AG20443 (cell line): ENCODE measurements around the gene UPF3A.
"Not testable (repeated sequence)": the region's sequence is repeated elsewhere in the genome, so short reads cannot be mapped to it uniquely, and the experiment has no call there.

Experiments used
- DNase-seq: peaks from one replicate; pipeline ENCODE4 v3.0.0; 2012; ENCODE audit warnings: low spot score, mixed read lengths

Gene UPF3A

DNA sequence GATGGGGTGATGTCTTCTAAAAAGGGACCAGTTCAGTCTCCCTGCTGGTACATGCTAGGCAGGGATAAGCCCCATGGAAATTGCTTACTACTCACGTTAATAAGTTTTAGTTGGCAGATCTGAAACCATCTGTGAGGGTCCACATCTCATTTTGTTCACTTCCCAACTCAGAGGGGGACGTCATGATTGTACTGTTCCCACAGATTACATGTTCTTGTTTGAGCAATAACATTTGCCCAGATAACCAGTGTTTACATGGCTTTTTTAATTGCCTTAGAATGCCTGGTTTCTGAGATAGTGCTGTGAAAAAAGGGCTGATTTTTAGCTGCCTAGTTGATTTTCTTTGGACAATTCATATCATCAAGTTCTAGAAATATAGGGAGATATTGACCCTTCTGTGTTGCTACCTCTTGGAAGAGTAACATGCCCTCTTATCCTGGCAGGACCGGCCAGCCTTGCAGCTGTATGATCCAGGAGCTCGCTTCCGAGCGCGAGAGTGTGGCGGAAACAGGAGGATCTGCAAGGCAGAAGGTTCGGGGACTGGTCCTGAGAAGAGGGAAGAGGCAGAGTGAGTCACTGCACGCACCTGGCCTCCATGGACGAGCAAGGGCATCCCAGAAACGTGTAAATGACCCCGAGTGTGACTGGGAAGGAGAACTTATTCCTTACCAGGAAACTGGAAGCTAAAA lies 23.1 kb downstream of the UPF3A start:
- no peak for DNase-seq

DNA sequence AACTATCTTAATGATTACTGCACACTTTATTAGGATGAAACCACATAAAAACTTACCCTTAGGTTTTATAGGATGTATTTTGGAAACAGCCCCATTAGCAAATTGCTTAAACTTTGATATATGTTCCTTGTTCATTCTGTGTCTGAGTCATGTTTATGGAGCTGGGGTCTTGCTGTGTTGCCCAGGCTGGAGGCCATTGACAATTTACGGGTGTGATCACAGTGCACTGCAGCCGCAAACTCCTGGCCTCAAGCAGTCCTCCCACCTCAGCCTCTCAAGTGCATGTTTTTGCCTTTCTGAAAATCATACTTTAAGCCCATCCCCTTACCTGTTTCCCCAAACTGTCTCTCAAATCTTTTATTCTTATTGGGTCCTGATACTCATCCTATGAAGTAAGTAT lies 27.7 kb downstream of the UPF3A start:
- DNase-seq = no peak

GRCh38 chr13:114309806-114310410 lies 28.5 kb downstream of the UPF3A start:
- no peak for DNase-seq

- DNase-seq = no peak
Measured at GRCh38 chr13:114310956-114311355, 29.6 kb downstream of the UPF3A start.

GRCh38 chr13:114311387-114311786 lies 30.0 kb downstream of the UPF3A start:
- DNase-seq = no peak

DNA sequence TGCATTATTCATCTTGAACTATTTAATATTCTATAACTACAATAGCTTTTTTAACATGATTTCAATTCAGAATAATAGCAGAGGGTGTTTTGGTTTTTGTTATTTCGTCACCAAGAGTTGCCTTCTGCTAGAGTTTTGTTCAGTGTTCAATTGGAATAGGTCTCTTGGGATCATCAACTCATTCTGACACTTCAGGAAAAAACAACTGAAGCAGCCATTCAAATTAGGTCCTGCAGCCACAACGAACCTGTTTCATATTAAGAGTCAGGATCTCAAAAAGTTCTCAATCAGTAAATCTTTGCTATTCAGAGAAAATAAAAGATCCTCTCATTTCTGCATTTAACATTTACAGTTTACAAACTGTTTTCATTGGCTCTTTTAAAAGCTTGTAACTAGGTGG lies 30.5 kb downstream of the UPF3A start:
- DNase-seq = no peak

- DNase-seq = no peak
Measured at GRCh38 chr13:114313061-114313860, 31.9 kb downstream of the UPF3A start.

DNA sequence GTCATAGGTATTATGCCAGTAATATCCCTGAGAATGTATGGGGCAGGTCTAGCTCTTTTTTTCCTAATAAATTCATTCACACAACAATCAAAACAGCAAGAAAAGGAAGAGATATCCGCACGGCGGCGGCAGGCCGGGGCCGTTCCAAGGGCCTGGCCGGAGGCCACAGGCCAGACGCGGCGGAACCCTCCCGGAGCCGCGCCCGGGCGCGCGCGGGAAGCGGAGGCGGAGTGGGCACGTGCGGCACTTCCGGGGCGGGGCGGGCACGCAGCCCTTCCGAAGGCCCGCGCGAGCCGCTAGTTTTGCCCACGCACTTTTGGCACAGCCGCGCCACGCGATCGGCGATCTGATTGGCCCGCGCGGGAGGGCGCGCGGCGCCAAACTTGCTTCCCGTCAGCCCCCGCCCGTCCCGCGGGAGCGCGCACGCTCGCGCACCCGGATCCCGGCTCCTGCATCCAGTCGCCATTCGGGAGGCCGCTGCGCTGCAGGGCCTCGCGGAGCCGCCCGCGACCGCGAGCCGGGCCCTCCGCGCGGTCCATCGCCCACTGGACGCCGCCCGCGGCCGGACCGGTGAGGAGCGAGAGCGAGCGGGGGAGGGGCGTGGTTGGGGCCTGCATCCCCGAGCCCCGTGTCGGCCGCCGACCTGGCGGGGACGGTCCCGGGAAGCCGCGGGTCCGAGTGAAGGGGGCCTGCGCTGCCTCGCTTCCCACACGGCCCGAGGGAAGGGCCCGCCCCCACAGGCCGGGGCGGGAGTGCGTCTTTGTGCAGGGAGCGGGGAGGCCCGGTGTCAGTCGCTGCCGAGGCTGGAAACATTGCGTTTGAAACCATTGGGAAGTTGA lies 32.9 kb downstream of the UPF3A start, which contains the start of gene CHAMP1:
Gene CHAMP1 (plus strand): TSS at position 430 of the 839 bp plus-strand sequence. CDS start 9,340 bp downstream, outside the sequence.
- DNase-seq = peak; percentile 98

DNA sequence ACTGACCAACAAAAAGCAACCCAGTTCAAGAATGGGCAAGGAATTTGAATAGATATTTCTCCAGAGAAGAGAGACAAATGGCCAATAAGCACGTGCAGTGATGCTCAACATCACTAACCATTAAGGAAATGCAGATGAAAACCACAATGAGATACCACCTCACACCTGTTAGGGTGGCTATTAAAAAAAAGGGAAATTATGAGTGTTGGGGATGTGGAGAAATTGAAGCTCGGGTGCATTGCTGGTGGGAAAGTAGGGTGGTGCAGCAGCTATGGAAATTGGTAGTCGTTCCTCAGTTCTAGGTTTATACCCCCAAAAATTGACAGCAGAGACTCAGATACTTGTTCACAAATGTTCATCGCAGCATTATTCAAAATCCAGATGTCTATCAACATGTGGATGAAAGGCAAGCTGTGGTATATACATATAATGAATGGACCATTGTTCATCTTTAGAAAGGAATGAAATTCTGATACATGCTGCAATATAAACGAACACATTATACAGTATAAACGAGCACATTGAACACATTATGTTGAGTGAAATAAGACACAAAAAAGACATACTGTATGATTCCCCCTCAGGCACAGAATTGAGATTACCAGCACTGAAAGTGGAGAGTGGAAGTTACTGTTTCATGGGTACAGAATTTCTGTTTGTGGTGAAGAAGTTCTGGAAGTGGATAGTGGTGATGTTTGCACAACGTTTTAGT lies 33.8 kb downstream of the UPF3A start:
- DNase-seq = no peak

- DNase-seq = no peak
Measured at GRCh38 chr13:114318624-114319023, 37.2 kb downstream of the UPF3A start.

DNA sequence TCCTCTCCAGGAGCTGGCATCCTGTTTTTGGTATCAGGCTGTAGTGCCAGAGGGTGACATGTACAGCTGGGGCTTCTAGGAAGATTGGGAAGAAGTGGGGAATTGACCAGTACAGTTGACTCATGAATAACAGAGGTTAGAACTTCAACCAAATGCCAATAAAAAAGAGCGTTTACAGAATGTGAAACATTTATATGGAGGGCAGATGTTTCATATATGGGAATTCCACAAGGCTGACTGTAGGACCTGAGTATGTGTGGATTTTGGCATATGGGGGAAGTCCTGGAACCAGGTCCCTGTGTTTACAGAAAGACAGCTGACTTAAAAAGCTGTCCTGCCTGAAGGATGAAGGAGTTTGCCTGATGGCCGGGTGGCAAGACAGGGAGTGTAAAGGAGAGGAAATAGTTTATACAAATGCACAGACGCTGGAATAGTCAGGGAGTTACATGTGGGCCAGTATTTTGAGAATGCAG lies 38.1 kb downstream of the UPF3A start:
- DNase-seq = peak; percentile 56

DNA sequence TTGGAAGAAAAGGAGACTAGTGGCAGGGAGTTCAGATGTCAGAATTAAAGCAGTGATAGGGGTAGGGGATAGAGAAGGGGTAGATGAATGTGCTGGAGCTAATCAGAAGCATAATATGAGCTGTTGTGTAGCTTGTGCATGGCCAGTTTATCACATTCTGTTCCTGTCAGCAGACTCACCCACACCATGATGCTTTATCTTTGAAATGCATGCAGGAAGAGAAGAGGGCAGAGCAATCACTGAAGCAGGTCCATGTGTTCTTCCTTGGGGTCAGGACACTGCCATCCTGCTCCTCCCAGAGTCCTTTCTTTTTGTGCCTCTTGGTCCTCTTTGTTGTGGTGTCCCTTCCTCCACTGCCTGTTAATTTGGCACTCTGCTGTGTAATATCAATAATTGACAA lies 38.7 kb downstream of the UPF3A start:
- no peak for DNase-seq

GRCh38 chr13:114321256-114321655 lies 39.9 kb downstream of the UPF3A start:
- no peak for DNase-seq

DNA sequence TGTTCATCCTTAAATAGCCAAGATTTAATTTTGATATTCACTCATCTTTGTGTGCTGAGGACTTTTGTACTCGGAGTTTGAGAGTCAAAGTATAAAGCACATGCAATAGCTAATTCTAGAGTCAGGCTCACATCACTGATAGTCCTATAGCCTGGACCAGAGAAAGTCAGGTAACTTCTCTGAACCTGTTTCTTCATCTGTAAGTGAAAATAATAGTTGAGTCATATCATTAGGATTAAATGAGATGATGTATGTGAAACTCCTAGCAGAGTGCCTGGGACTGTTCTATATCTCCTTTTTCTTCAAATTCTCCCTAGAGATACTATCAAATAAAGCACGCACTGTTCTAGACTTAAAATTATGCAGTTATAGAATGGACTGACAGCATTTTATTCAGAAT lies 41.9 kb downstream of the UPF3A start:
- no peak for DNase-seq

DNA sequence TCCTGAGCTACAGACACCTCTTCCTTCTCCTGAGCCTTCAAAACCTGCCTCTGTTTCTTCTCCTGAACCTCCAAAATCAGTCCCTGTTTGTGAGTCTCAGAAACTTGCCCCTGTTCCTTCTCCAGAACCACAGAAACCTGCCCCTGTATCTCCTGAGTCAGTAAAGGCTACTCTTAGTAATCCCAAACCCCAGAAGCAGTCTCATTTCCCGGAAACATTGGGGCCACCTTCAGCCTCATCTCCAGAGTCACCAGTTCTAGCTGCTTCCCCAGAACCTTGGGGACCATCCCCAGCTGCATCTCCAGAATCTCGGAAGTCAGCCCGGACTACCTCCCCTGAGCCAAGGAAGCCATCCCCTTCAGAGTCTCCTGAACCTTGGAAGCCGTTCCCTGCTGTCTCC lies 42.9 kb downstream of the UPF3A start:
- no peak for DNase-seq

GRCh38 chr13:114325729-114326128 lies 44.3 kb downstream of the UPF3A start:
- DNase-seq = no peak

DNA sequence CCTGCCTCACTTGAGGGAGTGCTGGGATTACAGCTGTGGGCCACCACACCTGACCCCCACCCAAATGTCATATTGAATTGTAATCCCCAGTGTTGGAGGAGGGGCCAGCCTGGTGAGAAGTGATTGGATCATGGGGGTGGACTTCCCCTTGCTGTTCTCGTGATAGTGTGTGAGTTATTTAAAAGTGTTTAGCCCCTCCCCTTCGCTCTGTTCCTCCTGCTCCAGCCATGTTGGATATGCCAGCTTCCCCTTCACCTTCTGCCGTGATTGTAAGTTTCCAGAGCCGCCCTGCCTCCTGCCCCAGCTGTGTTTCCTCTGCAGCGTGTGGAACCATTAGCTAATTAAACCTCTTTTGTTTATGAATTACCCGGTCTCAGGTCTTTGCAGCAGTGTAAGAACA lies 46.6 kb downstream of the UPF3A start:
- no peak for DNase-seq

GRCh38 chr13:114328595-114328994 lies 47.2 kb downstream of the UPF3A start:
- no peak for DNase-seq

DNA sequence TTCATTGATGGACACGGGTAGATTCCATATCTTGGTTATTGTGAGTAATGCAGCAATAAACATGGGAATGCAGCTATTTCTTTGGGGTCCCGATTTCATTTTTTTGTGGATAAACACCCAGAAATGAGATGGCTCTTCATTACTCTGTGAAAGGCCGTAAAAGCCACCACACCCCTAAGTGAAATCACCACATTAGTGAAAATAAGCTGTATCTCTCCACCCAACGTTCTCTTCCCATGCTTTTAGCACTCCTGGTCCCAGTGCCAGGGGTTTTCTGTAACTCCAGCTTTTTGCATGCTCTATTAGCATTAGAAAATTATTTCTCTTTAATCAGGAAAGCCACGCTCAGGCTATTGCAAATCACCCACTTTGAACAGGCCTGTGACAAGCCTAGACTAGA lies 48.7 kb downstream of the UPF3A start:
- DNase-seq = no peak

GRCh38 chr13:114333881-114334280 lies 52.5 kb downstream of the UPF3A start:
- not testable (repeated sequence) for DNase-seq

DNA sequence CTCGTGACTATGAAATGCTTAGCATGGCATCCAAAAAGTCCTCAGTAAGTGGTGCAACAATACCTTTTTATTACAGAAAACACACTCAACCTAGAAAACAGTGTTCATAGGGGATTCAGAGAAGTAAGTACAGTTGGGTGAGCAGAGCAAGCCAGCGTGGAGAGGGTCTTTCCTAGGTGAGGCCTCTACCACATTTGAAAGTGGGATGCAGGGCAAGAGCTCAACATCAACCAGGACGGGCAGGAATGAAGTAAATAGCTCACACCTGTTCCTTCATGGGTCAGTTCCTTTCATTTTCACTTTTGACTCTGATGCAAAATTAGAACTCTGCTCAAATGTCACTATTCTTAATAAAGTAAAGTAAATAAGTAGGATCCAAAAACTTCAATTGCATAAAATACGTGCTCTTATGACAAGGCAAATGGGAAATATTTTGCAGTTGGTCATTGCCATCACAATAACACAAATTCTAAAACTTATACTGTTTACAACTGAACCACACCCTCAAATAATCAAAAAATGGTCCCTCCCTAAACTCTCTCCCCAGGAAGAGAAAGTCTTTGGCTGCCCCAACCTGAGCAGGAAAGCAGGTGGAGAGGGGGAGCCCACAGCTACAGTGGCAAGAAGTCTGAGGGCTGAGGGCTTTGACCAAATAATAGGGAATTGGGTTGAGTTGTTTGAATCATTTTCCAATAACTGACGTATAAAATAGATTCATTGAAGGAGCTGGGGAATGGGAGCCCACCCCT lies 53.1 kb downstream of the UPF3A start:
- no peak for DNase-seq
